HG02763 (cell line): ENCODE measurements around the gene ATP5PF.
"Not testable (repeated sequence)": the region's sequence is repeated elsewhere in the genome, so short reads cannot be mapped to it uniquely, and the experiment has no call there.

Experiments used
- ATAC-seq: cut with Tn5 transposase; IDR thresholded peaks from one replicate; pipeline ENCODE4 v1.9.1; 2021; ENCODE audit warnings: mild to moderate bottlenecking, moderate library complexity; ENCODE audit not compliant: unreplicated experiment

The ATP5PF gene

DNA sequence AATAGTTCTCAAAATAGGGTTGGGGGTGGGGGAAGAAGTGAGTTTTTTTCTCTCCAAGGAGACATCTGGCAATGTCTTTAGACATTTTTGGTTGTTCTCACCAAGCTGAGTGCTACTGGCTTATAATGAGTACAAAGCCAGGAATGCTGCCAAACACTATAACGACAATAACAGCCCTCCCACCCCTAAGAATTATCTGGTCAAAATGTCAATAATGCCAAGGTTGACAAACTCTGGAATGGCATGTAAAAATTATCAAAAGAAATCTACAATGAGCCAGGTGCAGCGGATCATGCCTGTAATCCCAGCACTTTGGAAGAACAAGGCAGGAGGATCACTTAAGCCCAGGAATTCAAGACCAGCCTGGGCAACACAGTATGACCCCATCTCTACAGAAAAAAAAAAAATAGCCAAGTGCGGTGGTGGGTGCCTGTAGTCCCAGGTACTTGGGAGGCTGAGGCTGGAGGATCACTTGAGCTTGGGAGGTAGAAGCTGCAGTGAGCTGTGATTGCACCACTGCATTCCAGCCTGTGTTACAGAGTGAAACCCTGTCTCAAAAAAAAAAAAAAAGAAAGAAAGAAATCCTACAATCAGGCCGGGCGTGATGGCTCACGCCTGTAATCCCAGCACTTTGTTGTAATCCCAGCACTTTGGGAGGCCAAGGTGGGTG is 2.5 kb downstream of the ATP5PF start:
- ATAC-seq = no peak

DNA sequence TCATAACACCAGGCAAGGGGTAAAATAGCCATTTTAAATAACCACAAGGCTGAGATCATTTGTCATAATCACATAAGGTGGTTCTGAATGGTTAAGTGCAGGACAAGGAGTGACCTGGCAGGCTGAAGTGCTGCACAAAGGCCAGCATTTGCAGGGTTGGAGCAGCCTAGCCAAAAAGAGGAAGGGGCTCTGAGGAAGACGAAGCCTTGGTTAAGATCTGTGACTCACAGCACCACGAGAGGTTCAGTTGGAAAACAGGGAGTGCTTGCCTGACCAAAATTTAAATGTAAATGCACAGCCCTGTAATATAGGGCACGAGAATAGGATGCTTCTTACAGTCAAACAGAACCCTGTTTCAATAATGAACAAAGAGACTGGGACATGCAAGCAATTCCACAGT is 12.1 kb downstream of the ATP5PF start:
- ATAC-seq = no peak

DNA sequence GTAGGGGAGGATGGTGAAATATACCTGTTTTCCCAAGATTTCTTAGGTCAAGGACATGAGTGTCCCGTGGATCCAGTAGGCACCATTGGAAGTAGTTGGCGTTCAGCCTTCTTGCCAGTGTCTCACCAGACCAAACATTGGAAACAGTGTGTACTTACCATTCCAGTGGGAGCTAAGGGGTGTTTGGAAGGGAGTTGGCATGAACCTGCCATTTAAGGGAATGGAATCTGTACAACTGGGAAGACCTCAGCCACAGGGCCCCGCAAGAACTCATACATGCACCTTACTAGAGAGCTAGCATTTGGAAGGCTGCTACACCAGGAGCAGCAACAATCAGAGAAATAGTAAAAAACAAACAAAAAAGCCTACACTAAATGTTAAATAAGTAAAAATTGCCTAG is 12.7 kb downstream of the ATP5PF start:
- no peak for ATAC-seq

DNA sequence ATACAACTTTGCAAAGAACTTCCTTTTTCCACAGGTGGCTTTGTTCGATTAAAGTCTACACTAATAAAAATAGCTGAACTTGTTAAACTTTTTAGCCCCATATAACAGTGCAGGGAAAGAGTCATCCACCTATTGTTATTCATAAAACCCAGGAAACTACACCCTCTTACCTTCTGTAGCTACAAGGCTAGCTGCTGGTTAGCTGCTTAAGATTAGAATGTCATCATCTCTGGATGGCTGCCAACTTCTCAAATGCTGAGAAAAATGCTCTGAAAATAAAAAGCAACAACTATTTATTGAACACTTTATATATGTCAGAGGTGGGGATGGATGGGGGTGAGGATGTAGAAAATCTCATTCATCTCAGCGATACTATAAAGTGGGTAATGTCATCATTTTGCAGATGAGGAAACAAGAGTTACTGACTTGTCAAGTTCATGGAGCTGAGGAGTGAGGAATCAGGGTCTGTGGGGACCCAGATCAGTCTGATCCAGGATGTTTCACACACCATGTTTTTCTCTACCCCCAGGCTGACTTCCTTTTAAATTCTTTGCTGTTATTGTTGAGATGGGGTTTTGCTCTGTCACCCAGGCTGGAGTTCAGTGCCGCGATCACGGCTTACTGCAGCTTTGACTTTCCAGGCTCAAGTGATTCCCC is 17.1 kb downstream of the ATP5PF start:
- ATAC-seq = no peak

DNA sequence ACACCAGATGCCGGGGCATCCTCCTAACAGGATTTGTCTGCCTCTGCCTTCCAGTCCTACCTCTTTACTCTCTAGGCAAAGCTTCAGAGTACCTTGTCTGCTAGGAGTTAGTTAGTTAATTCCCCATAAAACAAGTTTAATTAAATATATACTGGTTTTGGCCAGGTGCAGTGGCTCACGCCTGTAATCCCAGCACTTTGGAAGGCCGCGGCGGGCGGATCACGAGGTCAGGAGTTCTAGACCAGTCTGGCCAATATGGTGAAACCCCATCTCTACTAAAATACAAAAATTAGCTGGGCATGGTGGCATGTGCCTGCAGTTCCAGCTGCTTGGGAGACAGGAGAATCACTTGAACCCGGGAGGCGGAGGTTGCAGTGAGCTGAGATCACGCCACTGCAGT is 20.6 kb downstream of the ATP5PF start:
- ATAC-seq = not testable (repeated sequence)

DNA sequence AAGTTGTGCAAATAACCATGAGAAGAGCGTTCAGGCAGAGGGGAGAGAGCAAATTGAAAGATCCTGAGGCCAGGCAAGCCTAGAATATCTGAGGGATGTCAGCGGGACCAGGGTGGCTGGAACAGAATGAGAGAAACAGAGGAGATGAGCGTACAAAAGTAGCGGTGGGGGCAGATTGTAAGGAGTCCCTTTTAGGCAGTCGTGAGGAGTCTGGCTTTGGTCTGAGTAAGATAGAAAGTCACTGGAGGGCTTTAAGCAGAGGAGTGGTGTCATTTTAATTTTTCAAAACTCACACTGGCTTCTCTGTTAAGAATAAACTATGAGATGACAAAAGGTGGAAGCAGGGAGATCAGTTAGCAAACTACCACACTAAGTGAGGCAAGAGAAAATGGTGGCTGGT is 24.2 kb downstream of the ATP5PF start:
- ATAC-seq = no peak

DNA sequence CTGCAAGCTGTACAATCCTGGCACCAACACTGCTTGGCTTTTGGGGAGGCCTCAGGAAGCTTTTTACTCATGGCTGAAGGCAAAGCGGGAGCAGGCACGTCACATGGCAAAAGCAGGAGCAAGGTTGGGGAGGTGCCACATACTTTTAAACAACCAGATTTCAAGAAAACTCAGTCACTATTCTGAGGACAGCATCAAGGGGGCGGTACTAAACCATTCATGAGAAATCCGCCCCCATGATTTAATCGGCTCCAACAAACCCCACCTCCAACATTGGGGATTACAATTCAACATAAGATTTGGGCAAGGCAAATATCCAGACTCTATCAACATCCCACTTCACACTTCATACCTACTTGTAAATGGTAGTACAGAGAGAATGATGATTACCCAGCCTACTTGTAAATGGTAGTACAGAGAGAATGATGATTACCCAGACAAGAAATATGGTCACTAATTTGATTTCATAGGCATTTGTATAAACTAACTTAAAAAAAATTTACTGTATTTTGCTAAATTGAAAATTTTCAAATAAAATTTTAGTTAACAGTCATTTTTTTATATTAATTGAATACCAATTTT is 24.9 kb downstream of the ATP5PF start:
- no peak for ATAC-seq

DNA sequence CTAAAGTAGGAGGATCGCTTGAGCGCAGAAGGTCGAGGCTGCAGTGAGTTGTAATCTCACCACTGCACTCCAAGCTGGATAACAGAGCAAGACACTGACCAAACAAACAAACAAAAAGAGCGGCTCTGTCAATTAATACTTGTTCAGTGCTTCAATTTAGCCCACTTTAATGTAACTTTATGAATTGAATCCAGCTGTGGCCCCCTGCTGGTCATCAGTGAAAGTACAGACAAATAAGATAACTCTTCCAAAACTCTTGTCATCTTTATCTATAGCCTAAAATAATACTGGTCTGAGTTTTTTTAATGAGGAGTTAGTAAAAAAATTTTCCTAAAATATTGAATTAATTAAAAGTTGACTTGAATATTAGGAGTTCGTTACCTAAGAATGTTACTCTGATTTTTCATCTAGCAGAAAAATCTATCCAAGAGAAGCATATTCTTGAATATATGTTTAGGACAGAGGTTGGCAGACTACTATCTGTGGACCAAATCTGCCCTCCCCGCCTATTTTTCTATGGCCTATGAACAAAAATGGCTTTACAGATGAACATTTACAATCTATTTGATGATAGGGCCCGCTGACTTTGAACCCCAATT is 26.1 kb downstream of the ATP5PF start:
- no peak for ATAC-seq

DNA sequence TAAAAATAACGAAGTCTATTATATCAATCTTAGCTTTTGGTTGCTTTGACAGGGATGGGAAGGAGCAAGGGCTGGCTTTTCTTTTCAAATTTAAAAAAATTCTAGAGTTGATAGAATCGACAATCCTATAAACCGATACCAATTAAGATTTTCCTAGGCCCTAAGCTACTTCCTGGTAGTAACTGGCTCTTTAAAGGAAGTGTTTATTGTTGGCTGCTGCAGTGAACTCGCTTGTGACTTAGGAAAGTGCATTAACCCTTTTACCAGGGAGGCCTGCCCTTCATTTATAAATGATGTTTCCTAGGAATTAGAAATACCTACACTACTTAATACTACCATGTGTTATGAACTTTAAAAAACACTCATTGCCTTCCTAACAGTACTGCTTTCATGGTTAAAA is 33.2 kb downstream of the ATP5PF start:
- no peak for ATAC-seq

DNA sequence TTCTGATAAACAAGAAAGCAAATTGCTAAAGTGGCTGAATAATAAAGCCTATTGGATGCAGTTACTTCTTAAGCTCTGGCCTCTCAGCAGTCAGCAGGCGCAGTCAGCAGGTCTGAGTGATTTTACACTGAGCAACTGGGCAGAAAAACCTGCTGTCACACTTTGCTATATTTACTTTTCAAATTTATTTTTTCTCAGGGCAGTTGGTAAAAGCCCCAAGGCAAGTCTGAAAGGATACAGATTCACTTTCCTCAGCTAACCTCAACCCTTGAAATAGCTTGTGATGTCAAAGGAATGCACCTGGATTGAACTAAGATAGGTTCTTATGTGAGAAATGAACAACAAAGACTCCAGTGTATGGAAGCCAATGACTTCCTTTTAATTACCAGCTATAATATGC is 34.0 kb downstream of the ATP5PF start:
- no peak for ATAC-seq

DNA sequence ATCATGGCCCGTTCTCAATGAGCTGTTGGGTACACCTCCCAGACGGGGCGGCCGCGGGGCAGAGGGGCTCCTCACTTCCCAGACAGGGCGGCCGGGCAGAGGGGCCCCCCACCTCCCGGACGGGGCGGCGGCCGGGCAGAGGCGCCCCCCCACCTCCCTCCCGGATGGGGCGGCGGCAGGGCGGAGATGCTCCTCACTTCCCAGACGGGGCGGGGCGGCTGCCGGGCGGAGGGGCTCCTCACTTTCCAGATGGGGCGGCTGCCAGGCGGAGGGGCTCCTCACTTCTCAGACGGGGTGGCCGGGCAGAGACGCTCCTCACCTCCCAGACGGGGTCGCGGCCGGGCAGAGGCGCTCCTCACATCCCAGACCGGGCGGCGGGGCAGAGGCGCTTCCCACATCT is 39.2 kb downstream of the ATP5PF start:
- not testable (repeated sequence) for ATAC-seq

DNA sequence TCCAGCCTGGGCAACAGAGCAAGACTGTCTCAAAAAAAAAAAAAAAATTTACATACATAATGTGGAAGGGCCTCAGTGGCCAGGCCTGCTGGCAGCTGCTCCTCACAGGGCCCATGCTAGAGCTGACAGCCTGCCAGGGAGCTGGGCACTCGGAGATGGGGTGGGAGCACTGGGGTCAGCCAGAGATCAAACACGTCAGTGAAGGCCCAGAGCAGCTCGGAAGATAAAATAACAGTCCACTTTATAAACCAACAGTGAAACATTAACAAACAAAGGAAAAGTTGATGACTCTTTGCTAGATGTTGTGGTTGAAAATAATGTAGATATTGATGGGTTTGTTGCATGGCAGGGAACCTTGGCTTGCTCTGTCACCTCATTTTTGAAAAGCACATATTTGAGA is 42.7 kb downstream of the ATP5PF start:
- ATAC-seq = no peak

DNA sequence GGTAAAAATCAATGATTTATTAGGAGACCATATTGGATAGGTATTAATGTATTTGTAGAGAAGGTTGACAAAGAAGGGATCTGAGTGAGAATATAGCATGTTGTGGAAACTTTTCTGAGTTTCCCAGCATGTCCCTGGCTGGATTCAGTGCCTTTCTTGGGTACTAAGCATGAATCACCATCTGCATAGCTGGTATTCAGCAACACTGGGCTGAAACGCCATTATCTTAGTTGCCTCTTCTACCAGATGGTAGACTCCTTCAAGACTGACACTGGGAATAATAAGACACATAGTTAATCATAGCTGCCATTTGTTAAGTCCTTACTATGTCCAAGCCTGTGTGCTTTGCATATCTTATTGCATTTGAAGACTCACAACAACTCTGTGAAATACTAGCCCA is 45.5 kb downstream of the ATP5PF start:
- no peak for ATAC-seq

DNA sequence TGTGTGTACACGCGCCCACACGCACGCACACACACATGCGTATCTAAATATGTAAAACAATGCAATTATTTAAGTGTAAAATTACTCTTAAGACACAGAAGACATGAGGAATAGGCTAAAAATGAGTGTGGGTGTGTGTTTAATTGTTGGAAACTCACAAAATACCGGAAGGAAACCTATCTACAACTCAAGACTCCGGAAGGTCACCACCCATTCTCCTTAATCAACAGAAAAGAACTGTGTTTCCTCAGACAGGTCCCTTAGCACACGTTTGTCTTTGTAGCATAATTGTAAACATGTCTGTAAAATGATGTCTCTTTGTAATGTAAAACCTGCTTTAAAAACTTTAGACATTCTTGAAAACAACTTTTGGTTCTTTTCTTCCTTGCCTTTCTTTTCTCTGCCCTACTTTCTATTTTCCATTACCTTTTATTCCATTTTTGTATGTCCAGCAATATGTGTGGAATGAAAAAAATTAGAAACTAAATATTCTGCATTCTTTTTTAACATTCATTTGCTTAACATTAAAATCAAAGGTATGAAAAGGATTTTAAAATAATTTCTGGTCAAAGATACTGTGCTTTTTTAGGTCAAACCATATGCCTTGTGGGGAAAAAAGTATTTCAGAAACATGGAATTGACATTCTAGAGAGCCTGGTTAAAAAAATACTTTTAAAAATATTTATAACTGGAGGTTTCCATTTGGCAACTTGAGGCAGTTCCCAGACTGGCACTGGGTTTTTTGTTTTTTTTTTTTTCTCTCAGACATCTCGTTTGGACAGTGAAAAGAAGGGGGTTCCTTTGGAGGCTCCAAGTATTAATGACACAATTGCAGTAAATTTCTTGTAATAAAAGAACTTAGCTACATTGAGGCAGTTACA is 46.2 kb downstream of the ATP5PF start:
- no peak for ATAC-seq

DNA sequence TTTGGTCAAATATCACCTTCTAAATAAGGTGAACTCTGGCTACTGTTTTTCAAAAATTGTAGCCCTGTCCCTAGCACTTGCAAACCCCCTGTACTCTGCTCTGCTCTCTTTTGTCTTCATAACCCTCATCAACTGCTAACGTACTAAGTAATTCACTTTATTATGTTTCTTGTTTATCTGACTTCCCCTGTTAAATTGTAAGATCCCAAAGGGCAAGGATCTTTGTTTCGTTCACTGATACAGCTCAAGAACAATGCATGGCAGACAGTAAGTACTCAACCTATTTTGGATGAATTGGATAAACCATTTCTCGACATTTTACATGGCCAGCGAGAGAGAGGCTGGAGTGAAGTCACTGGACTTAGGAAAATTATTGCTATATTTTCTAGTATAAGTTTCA is 46.9 kb downstream of the ATP5PF start:
- ATAC-seq = no peak

DNA sequence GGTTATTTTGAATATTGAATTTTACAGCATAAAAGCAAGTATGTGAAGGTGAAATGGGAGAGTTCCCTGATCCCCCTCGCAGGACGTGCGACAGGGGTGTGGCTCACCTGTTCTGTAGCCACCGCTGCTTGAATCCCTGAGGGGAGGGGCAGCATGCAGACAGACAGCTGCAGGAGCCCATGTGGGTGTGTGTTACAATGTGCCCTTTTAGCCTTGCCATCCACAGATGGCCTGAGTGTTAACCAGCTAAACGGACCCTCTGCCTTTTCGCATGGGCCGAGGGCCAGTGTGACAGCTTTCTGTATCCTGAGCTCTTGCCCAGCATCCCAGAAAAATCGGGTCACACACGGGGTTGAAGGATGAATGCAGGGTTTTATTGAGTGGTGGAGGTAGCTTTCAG is 52.3 kb downstream of the ATP5PF start:
- no peak for ATAC-seq

DNA sequence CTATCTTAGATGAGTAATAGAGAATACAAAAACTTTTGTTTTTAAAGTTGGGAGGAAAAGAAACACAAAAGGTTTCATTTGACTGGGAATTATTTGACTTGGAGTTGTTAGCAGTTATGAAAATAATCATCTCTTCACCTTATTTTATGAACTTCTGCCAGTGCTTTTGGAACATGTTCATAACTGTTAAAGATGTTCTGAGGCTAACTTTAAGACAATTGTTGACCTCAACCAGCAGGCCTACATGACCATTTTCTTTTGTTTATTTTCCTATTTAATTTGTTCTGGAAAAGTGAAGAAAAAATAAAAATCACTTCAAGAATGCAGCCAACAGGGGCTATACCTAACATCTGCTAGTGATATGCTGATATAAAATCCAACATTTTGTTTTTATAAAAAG is 58.3 kb downstream of the ATP5PF start:
- no peak for ATAC-seq
